DOHH2 (cell line): ENCODE data around the gene PSMG1.
"Not testable (repeated sequence)": the region's sequence is repeated elsewhere in the genome, so short reads cannot be mapped to it uniquely, and the experiment has no call there.

Source experiments
- EZH2phosphoT487 ChIP-seq: fragments of 200-600 bp; sonication (generic); IDR thresholded peaks from 2 replicates; pipeline ENCODE4 v1.6.1; 2017; ENCODE audit warnings: borderline replicate concordance, mild to moderate bottlenecking, antibody characterized with exemption, low read length, moderate library complexity, mixed read lengths
- TF ChIP-seq, protein P1 (sequence below): fragments of 200-600 bp; sonication (generic); IDR thresholded peaks from one replicate; pipeline ENCODE4 v1.5.1; 2014; ENCODE audit warnings: antibody characterized with exemption, mild to moderate bottlenecking, low read depth, low read length; ENCODE audit not compliant: poor library complexity, severe bottlenecking

DNA sequence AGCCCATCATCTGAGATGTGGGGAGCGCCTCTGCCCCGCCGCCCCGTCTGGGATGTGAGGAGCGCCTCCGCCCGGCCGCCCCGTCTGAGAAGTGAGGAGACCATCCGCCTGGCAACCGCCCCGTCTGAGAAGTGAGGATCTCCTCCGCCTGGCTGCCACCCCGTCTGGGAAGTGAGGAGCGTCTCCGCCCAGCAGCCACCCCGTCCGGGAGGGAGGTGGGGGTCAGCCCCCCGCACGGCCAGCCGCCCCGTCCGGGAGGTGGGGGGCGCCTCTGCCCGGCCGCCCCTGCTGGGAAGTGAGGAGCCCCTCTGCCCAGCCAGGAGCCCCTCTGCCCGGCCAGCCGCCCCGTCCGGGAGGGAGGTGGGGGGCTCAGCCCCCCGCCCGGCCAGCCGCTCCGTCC is 26.0 kb downstream of the PSMG1 start:
- TF ChIP-seq, protein P1, sequence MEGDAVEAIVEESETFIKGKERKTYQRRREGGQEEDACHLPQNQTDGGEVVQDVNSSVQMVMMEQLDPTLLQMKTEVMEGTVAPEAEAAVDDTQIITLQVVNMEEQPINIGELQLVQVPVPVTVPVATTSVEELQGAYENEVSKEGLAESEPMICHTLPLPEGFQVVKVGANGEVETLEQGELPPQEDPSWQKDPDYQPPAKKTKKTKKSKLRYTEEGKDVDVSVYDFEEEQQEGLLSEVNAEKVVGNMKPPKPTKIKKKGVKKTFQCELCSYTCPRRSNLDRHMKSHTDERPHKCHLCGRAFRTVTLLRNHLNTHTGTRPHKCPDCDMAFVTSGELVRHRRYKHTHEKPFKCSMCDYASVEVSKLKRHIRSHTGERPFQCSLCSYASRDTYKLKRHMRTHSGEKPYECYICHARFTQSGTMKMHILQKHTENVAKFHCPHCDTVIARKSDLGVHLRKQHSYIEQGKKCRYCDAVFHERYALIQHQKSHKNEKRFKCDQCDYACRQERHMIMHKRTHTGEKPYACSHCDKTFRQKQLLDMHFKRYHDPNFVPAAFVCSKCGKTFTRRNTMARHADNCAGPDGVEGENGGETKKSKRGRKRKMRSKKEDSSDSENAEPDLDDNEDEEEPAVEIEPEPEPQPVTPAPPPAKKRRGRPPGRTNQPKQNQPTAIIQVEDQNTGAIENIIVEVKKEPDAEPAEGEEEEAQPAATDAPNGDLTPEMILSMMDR, result not testable (repeated sequence)
- TF ChIP-seq EZH2phosphoT487, result not testable (repeated sequence)
